Muscle layer of colon (tissue), 2 donors: ENCODE results near the gene MB.

Source experiments
- H3K27ac ChIP-seq: one replicate; pipeline ENCODE4 v1.7.0; 2013; ENCODE audit warnings: low read depth, mild to moderate bottlenecking, low read length, moderate library complexity
- H3K27me3 ChIP-seq, 2 donors: one replicate each; pipeline ENCODE4 v1.7.0; 2013; ENCODE audit warnings: low read length in 2 of 2, mild to moderate bottlenecking in 2 of 2; ENCODE audit not compliant: insufficient read depth in 2 of 2, control insufficient read depth in 1 of 2
- H3K36me3 ChIP-seq: one replicate; pipeline ENCODE4 v1.7.0; 2013; ENCODE audit warnings: mild to moderate bottlenecking, low read length; ENCODE audit not compliant: insufficient read depth
- H3K4me1 ChIP-seq: one replicate; pipeline ENCODE4 v1.7.0; 2013; ENCODE audit warnings: mild to moderate bottlenecking, low read length; ENCODE audit not compliant: insufficient read depth
- H3K4me3 ChIP-seq, 2 donors: one replicate each; pipeline ENCODE4 v1.7.0; 2013; ENCODE audit warnings: low read length in 2 of 2, low read depth in 1 of 2, mild to moderate bottlenecking in 1 of 2, moderate library complexity in 1 of 2
- H3K9ac ChIP-seq: one replicate; pipeline ENCODE4 v1.7.0; 2013; ENCODE audit warnings: low read length
- H3K9me3 ChIP-seq: one replicate; pipeline ENCODE4 v1.7.0; 2013; ENCODE audit warnings: mild to moderate bottlenecking, low read length
- donor health status: abdominal sarcoma.
- donor health status: Adenocarcinoma of cecum.

Gene MB

GRCh38 chr22:35577799-35578659 is 39.1 kb downstream of the MB start:
- peaks cover 18% of the 10 kb centered on the region for H3K4me1 ChIP-seq
- H3K36me3 ChIP-seq = no peaks in the 10 kb centered on the region
- no peak overlapping the region for H3K4me3 ChIP-seq
- H3K27ac ChIP-seq = no peak overlapping the region
- no peaks in the 10 kb centered on the region for H3K9me3 ChIP-seq
- no peak overlapping the region for H3K9ac ChIP-seq
- H3K27me3 ChIP-seq = no peaks in the 10 kb centered on the region

GRCh38 chr22:35576671-35577070 is 40.5 kb downstream of the MB start:
- Histone ChIP-seq H3K9ac (no peak overlapping the region), H3K4me1 (peaks cover 4% of the 10 kb centered on the region), H3K9me3 (no peaks in the 10 kb centered on the region), H3K36me3 (no peaks in the 10 kb centered on the region), H3K27me3 (no peaks in the 10 kb centered on the region), H3K4me3 (no peak overlapping the region), H3K27ac (no peak overlapping the region)

GRCh38 chr22:35575116-35575748 is 41.9 kb downstream of the MB start:
- Histone ChIP-seq H3K36me3 (no peaks in the 10 kb centered on the region), H3K27me3 (no peaks in the 10 kb centered on the region), H3K4me3 (no peak overlapping the region), H3K9ac (no peak overlapping the region), H3K27ac (no peak overlapping the region), H3K9me3 (no peaks in the 10 kb centered on the region), H3K4me1 (no peaks in the 10 kb centered on the region)

DNA sequence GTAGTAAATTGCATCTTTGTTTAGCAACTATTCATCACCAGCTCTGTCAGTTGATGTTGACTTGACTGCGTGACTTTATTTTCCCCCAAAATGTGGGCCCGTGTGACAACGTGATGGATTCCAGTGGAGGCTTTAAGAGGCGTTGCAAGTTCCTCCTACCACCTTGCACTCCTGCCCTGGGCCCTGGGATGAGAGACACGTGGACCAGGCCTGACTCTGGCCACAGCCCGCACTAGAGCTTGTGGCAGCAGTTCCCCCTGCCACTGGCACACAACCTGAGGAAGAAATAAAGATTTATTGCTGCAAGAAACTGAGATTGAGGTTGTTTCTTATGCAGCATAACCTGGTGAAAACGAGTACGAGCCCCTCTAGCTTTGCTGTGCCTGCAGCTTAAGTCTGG is 44.6 kb downstream of the MB start:
- no peaks in the 10 kb centered on the region for H3K4me1 ChIP-seq
- H3K27me3 ChIP-seq = no peaks in the 10 kb centered on the region
- H3K9ac ChIP-seq = no peak overlapping the region
- H3K9me3 ChIP-seq = no peaks in the 10 kb centered on the region
- H3K4me3 ChIP-seq = no peak overlapping the region
- H3K36me3 ChIP-seq = no peaks in the 10 kb centered on the region
- H3K27ac ChIP-seq = no peak overlapping the region

DNA sequence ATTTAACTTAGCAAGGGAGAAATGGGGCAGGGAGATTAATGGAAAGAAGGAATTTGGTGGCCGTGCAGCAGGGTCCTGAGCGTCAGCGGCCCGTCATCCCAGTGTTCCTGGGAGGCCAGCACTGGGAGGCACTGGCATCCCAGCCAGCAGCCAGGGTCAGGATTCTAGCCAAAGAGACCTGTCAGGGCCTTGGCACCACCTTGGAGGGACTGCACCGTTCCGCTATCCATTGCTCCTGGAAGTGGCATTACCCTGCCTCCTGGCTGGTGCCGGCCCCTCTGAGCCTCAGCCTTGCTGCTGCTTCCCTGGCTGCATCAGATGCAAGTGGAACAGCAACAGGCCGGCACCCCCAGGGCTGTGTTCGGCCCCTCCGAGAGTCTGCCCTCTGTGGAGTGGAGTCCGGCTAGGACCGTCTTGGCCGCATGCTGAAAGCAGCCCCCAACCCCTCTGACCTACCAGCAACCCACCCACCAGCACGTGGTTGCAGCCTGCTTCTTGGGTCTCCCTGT is 46.4 kb downstream of the MB start:
- Histone ChIP-seq H3K27me3 (no peaks in the 10 kb centered on the region), H3K36me3 (no peaks in the 10 kb centered on the region), H3K4me1 (peaks cover 4% of the 10 kb centered on the region), H3K27ac (no peak overlapping the region), H3K9ac (no peak overlapping the region), H3K4me3 (no peak overlapping the region), H3K9me3 (no peaks in the 10 kb centered on the region)

DNA sequence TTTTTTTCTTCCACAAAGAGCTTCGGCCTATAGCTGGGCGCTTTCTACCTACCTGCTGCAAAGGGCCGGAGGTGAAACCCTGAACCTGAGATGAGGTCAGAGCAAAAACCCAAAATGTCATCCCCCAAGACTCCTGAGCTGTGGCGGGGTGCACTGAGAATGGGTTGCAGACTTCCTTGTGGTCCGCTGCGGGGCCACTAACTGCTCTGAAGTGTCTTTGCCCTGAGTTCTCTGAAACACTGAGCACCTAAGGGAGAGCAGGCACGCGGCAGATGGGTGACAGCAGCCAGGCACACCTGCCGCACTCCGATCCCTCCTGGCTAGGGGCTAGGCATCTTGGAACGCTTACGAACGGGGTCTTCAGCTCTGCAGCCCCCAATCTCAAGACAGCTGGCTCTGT is 47.2 kb downstream of the MB start:
- no peak overlapping the region for H3K27ac ChIP-seq
- no peak overlapping the region for H3K4me3 ChIP-seq
- H3K27me3 ChIP-seq = no peaks in the 10 kb centered on the region
- no peaks in the 10 kb centered on the region for H3K9me3 ChIP-seq
- H3K9ac ChIP-seq = no peak overlapping the region
- peaks cover 12% of the 10 kb centered on the region for H3K4me1 ChIP-seq
- H3K36me3 ChIP-seq = no peaks in the 10 kb centered on the region

- H3K27ac ChIP-seq = no peak overlapping the region
- no peak overlapping the region for H3K9ac ChIP-seq
- H3K9me3 ChIP-seq = no peaks in the 10 kb centered on the region
- no peaks in the 10 kb centered on the region for H3K36me3 ChIP-seq
- H3K4me1 ChIP-seq = peaks cover 20% of the 10 kb centered on the region
- H3K4me3 ChIP-seq = no peak overlapping the region
- H3K27me3 ChIP-seq = no peaks in the 10 kb centered on the region
Observed at GRCh38 chr22:35568751-35569739, 48.1 kb downstream of the MB start.

DNA sequence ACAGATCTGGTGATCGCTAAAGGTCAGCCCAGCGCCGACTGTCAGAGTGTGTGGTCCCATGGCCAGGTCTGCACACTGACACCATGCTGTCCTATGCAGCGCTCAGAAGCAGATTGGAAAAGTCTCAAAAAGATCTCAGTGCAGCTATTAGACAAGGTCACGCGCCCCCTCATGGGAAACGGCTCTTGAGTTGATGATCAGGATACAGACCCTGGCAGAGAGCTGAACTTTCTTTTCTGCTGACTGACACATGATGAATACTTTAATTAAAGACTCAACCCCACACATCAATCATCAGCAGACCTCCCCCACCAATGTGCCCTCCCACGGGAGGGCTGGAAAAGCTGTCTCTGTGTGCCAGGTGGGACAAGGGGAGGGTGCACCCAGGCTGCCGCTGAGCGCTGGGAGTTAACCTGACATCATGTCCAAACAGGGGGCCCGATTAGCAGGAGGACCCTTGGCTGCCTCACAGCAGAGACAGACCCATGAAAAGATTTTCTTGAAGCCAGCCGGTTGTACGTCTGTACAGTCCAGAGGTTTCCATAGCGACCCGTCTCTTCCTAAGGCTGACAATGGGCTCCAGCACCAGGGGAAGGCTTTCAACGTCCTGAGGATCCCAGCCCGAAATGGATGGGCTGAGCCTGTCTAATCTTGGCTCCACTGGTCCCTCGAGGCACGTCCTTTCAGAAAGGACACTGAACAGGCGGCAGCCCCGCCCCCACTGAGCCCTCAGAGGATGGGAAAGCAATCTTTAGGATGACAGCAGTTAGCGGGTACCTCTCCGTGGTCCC is 49.6 kb downstream of the MB start:
- no peak overlapping the region for H3K9ac ChIP-seq
- no peak overlapping the region for H3K27ac ChIP-seq
- no peaks in the 10 kb centered on the region for H3K27me3 ChIP-seq
- no peaks in the 10 kb centered on the region for H3K9me3 ChIP-seq
- H3K4me3 ChIP-seq = no peak overlapping the region
- H3K4me1 ChIP-seq = peaks cover 24% of the 10 kb centered on the region
- no peaks in the 10 kb centered on the region for H3K36me3 ChIP-seq

DNA sequence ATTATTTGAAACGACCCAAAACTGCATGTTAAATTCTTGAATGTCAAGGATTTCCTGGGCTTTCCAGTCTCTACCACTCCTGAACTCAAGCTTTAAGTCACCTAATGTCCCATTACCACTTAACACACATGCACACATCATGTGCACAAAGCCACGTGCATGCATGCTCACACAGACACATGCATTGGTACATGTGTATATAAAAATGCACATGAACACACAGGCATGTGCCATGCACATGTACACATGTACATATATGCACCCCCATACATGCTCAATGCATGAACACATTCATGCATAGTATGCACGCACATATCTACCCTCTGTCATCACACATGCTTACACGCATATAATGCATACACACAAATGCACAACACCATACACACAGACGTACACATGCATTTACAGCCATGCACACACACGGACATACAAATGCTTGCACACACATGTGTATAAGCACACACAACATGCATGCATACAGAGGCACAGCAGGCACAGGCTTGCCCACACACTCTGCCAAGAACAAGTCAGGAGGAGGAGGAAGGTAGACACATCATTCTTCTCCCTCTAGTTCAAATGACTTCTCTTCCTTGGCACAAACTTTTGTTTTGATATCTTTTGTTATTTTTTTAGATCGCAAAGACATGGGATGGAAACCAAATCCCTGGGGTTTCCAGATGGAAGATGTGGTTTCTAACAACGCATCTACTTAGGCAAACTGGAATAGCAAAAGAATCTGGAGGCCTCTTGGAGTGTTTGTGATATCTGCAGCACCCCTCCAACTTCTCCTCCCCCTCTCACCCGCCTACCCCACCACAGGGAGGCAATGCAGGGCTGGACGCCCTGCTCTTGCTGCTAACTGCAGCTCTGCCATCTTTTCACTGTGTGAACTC is 51.9 kb downstream of the MB start:
- Histone ChIP-seq H3K4me1 (peaks cover 24% of the 10 kb centered on the region), H3K4me3 (no peak overlapping the region), H3K9ac (no peak overlapping the region), H3K27ac (peak overlapping the region; percentile 49), H3K9me3 (no peaks in the 10 kb centered on the region), H3K36me3 (no peaks in the 10 kb centered on the region), H3K27me3 (no peaks in the 10 kb centered on the region)

- Histone ChIP-seq H3K9me3 (no peaks in the 10 kb centered on the region), H3K36me3 (no peaks in the 10 kb centered on the region), H3K4me3 (no peak overlapping the region), H3K9ac (no peak overlapping the region), H3K27me3 (no peaks in the 10 kb centered on the region), H3K4me1 (peaks cover 24% of the 10 kb centered on the region), H3K27ac (no peak overlapping the region)
Observed at GRCh38 chr22:35563211-35563610, 53.9 kb downstream of the MB start.
